Mammary epithelial cell (primary cell): Measurements from ENCODE around the gene CLIC3.

Experiments used
- CTCF ChIP-seq, 2 donors: IDR thresholded peaks in 1 of 2; conservative IDR thresholded peaks in 1 of 2; 2 replicates each; pipeline ENCODE4 v1.5.1; 2011 to 2012; ENCODE audit warnings: inconsistent platforms in 2 of 2, low read length in 2 of 2, mild to moderate bottlenecking in 2 of 2, control low read depth in 1 of 2, low read depth in 1 of 2; ENCODE audit not compliant: insufficient read depth in 1 of 2; ENCODE audit errors: extremely low read depth in 1 of 2
- EZH2 ChIP-seq: IDR thresholded peaks from 2 replicates; pipeline ENCODE4 v1.6.1; 2012; ENCODE audit warnings: low read length, inconsistent platforms, borderline replicate concordance

DNA sequence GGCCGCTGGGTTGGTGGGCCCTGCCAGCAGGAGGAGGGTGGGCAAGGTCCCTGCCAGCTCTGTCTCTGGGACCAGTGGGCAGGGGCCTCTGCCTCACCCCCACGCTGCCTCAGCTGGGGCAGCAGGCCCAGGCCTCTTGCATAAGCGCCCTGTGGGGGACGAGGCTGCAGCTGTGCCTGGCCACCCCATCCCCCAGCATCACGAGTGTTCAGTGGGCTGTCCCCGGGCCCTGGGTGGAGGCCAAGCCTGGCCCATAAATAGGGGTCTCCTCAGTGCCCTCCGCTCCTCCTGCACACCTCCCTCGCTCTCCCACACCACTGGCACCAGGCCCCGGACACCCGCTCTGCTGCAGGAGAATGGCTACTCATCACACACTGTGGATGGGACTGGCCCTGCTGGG lies 19.1 kb downstream of the CLIC3 start, which contains the start of gene PTGDS:
- TF ChIP-seq CTCF (conservative IDR thresholded peaks at IDR 0.05 in 1 of 2, IDR thresholded peaks at IDR 0.05 in 1 of 2; ENCODE audit: extremely low read depth in 1 of 2, insufficient read depth in 1 of 2, low read depth in 1 of 2, low read length in 2 of 2): no peak
- no peak for TF ChIP-seq EZH2
